ENCODE measurements around the gene SMIM13. TPM values are rescaled to one million over a fixed set of nuclear protein-coding genes. Genes with fewer than 3 reads are reported as not detected.
"Not testable (repeated sequence)": the region's sequence is repeated elsewhere in the genome, so short reads cannot be mapped to it uniquely, and the experiment has no call there.

Gene SMIM13
- total RNA-seq, 1 donor from 2014 or later: 24.2 TPM

DNA sequence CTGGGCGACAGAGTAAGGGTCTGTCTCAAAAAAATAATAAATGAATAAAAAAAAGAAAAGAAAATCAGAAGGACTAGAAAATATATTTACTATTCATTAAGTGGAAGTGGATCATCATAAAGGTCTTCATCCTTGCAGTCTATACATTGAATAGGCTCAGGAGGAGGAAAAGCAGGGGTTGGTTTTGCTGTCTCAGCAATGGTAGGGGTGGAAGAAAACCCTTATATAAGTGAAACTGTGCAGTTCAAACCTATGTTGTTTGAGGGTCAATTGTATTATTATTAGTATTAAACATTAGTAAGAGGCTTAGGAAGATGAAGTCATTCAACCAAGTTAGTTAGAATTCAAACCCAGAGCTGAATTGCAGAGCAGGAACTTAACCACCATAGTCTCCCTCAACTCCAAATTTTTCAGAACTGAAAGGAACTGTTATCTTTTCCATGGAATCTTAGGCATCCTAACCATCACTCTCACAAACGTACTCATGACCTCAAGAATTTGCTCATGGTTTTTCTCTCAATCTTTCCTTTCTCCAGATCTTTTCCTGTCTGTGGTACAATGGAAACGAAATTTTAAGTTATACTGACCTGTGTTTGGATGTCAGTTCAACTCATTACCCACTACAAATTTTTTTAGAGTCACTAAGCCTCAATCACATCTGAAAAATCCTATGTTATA, 7.7 kb upstream of the SMIM13 start:
- Histone ChIP-seq H3K4me2 (ENCODE audit: low read length) (no peak overlapping the region), H3K9ac (ENCODE audit: low read length) (no peak overlapping the region), H3K79me2 (ENCODE audit: insufficient read depth, low read length) (no peaks in the 10 kb centered on the region), H3K27ac (ENCODE audit: low read depth, low read length) (peak overlapping the region; percentile 9), H3K4me1 (ENCODE audit: insufficient read depth, low read length) (peaks cover 7% of the 10 kb centered on the region), H3K9me3 (ENCODE audit: insufficient read depth, low read depth, low read length) (no peaks in the 10 kb centered on the region), H3K27me3 (ENCODE audit: insufficient read depth, low read length) (no peaks in the 10 kb centered on the region), H3K4me3 (ENCODE audit: insufficient read depth, low read depth, low read length) (no peak overlapping the region), H3K36me3 (ENCODE audit: insufficient read depth, low read length) (no peaks in the 10 kb centered on the region), H4K20me1 (ENCODE audit: insufficient read depth, low read length) (no peaks in the 10 kb centered on the region), H2AFZ (ENCODE audit: low read depth, low read length) (no peak overlapping the region)
- no peaks in the 10 kb centered on the region for H3K36me3 Mint-ChIP-seq (ENCODE audit: low read depth, unreplicated experiment)
- peak overlapping the region; percentile 53 for H3K27ac Mint-ChIP-seq (ENCODE audit: unreplicated experiment)
- FAIRE-seq (no peak), DNase-seq (ENCODE audit: low read depth) (peak; percentile 91)
- no peak overlapping the region for H3K4me3 Mint-ChIP-seq (ENCODE audit: unreplicated experiment)
- H3K27me3 Mint-ChIP-seq (ENCODE audit: low read depth, unreplicated experiment): no peaks in the 10 kb centered on the region
- TF ChIP-seq EZH2 (IDR thresholded peaks at IDR 0.05; ENCODE audit: insufficient read depth, low read length): no peak
- TF ChIP-seq, protein P1, sequence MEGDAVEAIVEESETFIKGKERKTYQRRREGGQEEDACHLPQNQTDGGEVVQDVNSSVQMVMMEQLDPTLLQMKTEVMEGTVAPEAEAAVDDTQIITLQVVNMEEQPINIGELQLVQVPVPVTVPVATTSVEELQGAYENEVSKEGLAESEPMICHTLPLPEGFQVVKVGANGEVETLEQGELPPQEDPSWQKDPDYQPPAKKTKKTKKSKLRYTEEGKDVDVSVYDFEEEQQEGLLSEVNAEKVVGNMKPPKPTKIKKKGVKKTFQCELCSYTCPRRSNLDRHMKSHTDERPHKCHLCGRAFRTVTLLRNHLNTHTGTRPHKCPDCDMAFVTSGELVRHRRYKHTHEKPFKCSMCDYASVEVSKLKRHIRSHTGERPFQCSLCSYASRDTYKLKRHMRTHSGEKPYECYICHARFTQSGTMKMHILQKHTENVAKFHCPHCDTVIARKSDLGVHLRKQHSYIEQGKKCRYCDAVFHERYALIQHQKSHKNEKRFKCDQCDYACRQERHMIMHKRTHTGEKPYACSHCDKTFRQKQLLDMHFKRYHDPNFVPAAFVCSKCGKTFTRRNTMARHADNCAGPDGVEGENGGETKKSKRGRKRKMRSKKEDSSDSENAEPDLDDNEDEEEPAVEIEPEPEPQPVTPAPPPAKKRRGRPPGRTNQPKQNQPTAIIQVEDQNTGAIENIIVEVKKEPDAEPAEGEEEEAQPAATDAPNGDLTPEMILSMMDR (IDR thresholded peaks at IDR 0.05; ENCODE audit: insufficient read depth, low read depth, low read length): no peak
- no peaks in the 10 kb centered on the region for H3K9me3 Mint-ChIP-seq (ENCODE audit: unreplicated experiment)
- H3K4me1 Mint-ChIP-seq (ENCODE audit: low read depth, unreplicated experiment): peaks cover 10% of the 10 kb centered on the region

DNA sequence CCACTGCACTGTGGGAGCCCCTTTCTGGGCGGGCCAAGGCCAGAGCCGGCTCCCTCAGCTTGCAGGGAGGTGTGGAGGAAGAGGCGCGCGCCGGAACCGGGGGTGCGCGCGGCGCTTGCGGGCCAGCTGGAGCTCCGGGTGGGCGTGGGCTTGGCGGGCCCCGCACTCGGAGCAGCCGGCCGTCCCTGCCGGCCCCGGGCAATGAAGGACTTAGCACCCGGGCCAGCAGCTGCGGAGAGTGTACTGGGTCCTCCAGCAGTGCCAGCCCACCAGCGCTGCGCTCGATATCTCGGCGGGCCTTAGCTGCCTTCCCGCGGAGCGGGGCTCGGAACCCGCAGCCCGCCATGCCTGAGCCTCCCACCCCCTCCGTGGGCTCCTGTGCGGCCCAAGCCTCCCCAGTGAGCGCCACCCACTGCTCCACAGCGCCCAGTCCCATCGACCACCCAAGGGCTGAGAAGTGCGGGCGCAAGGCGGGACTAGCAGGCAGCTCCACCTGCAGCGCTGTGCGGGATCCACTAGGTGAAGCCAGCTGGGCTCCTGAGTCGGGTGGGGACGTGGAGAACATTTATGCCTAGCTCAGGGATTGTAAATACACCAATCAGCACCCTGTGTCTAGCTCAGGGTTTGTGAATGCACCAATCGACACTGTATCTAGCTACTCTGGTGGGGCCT, 6.4 kb upstream of the SMIM13 start:
- H3K36me3 Mint-ChIP-seq (ENCODE audit: low read depth, unreplicated experiment); H4K20me1 ChIP-seq (ENCODE audit: insufficient read depth, low read length); H3K4me3 ChIP-seq (ENCODE audit: insufficient read depth, low read depth, low read length); H3K79me2 ChIP-seq (ENCODE audit: insufficient read depth, low read length); H3K9me3 ChIP-seq (ENCODE audit: insufficient read depth, low read depth, low read length); H3K36me3 ChIP-seq (ENCODE audit: insufficient read depth, low read length); H3K4me2 ChIP-seq (ENCODE audit: low read length); H3K4me3 Mint-ChIP-seq (ENCODE audit: unreplicated experiment); H3K4me1 Mint-ChIP-seq (ENCODE audit: low read depth, unreplicated experiment); H3K27me3 ChIP-seq (ENCODE audit: insufficient read depth, low read length); H3K27ac ChIP-seq (ENCODE audit: low read depth, low read length); H3K4me1 ChIP-seq (ENCODE audit: insufficient read depth, low read length); H3K9ac ChIP-seq (ENCODE audit: low read length); DNase-seq (ENCODE audit: low read depth); H2AFZ ChIP-seq (ENCODE audit: low read depth, low read length); FAIRE-seq; H3K9me3 Mint-ChIP-seq (ENCODE audit: unreplicated experiment); H3K27ac Mint-ChIP-seq (ENCODE audit: unreplicated experiment); H3K27me3 Mint-ChIP-seq (ENCODE audit: low read depth, unreplicated experiment): not testable (repeated sequence)

DNA sequence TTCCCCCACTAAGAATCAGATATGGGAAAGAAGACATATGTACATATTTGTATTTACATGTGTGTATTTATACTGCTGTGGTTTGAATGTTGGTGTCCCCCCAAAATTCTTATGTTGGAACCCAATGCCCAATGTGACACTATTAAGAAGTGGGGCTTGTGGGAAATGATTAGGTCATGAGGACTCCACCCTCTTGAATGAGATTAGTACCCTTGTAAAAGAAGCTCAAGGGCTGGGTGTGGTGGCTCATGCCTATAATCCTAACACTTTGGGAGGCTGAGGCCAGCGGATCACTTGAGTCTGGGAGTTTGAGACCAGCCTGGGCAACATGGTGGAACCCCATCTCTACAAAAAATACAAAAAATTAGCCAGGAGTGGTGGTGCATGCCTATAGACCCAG, 3.9 kb upstream of the SMIM13 start:
- no peak overlapping the region for H2AFZ ChIP-seq (ENCODE audit: low read depth, low read length)
- Mint-ChIP-seq H3K4me3 (ENCODE audit: unreplicated experiment) (no peak overlapping the region), H3K36me3 (ENCODE audit: low read depth, unreplicated experiment) (no peaks in the 10 kb centered on the region), H3K27me3 (ENCODE audit: low read depth, unreplicated experiment) (no peaks in the 10 kb centered on the region), H3K27ac (ENCODE audit: unreplicated experiment) (no peak overlapping the region), H3K9me3 (ENCODE audit: unreplicated experiment) (no peaks in the 10 kb centered on the region), H3K4me1 (ENCODE audit: low read depth, unreplicated experiment) (peaks cover 6% of the 10 kb centered on the region)
- DNase-seq (ENCODE audit: low read depth): no peak
- H3K4me1 ChIP-seq (ENCODE audit: insufficient read depth, low read length): peaks cover 10% of the 10 kb centered on the region
- H3K4me2 ChIP-seq (ENCODE audit: low read length): no peak overlapping the region
- no peak overlapping the region for H3K4me3 ChIP-seq (ENCODE audit: insufficient read depth, low read depth, low read length)
- H3K79me2 ChIP-seq (ENCODE audit: insufficient read depth, low read length): peaks cover 9% of the 10 kb centered on the region
- peaks cover 4% of the 10 kb centered on the region for H4K20me1 ChIP-seq (ENCODE audit: insufficient read depth, low read length)
- H3K9me3 ChIP-seq (ENCODE audit: insufficient read depth, low read depth, low read length): no peaks in the 10 kb centered on the region
- H3K36me3 ChIP-seq (ENCODE audit: insufficient read depth, low read length): no peaks in the 10 kb centered on the region
- TF ChIP-seq, protein P1 (IDR thresholded peaks at IDR 0.05; ENCODE audit: insufficient read depth, low read depth, low read length): no peak
- TF ChIP-seq EZH2 (IDR thresholded peaks at IDR 0.05; ENCODE audit: insufficient read depth, low read length): no peak
- H3K27ac ChIP-seq (ENCODE audit: low read depth, low read length): no peak overlapping the region
- no peak overlapping the region for H3K9ac ChIP-seq (ENCODE audit: low read length)
- FAIRE-seq: no peak
- no peaks in the 10 kb centered on the region for H3K27me3 ChIP-seq (ENCODE audit: insufficient read depth, low read length)

DNA sequence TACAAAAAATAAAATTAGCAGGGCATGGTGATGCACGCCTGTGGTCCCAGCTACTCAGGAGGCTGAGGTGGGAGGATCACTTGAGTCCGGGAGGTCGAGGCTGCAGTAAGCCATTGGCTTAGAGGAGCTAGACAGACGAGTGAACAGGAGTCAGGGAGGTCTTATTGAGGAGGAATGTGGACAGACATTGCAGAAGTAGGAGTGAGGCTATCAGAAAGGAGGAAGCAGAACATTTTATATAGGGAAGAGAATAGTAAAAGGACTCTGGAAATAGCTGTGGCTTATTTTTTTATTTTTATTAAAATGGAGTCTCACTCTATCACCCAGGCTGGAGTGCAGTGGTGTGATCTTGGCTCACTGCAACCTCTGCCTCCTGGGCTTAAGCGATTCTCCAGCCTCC, 2.5 kb upstream of the SMIM13 start:
- not testable (repeated sequence) for H3K9me3 ChIP-seq (ENCODE audit: insufficient read depth, low read depth, low read length); H3K36me3 Mint-ChIP-seq (ENCODE audit: low read depth, unreplicated experiment); H3K27ac ChIP-seq (ENCODE audit: low read depth, low read length); H3K9me3 Mint-ChIP-seq (ENCODE audit: unreplicated experiment); H3K9ac ChIP-seq (ENCODE audit: low read length); H3K4me2 ChIP-seq (ENCODE audit: low read length); H3K27me3 ChIP-seq (ENCODE audit: insufficient read depth, low read length); DNase-seq (ENCODE audit: low read depth); H3K27ac Mint-ChIP-seq (ENCODE audit: unreplicated experiment); H3K4me3 Mint-ChIP-seq (ENCODE audit: unreplicated experiment); H2AFZ ChIP-seq (ENCODE audit: low read depth, low read length); H3K36me3 ChIP-seq (ENCODE audit: insufficient read depth, low read length); H3K4me1 Mint-ChIP-seq (ENCODE audit: low read depth, unreplicated experiment); H3K27me3 Mint-ChIP-seq (ENCODE audit: low read depth, unreplicated experiment); H3K4me3 ChIP-seq (ENCODE audit: insufficient read depth, low read depth, low read length); FAIRE-seq
- Histone ChIP-seq H4K20me1 (ENCODE audit: insufficient read depth, low read length) (peaks cover 17% of the 10 kb centered on the region), H3K4me1 (ENCODE audit: insufficient read depth, low read length) (peaks cover 18% of the 10 kb centered on the region), H3K79me2 (ENCODE audit: insufficient read depth, low read length) (peaks cover 23% of the 10 kb centered on the region)
